ENCODE measurements around the gene SUGCT.
"Not testable (repeated sequence)": the region's sequence is repeated elsewhere in the genome, so short reads cannot be mapped to it uniquely, and the experiment has no call there.

DNA sequence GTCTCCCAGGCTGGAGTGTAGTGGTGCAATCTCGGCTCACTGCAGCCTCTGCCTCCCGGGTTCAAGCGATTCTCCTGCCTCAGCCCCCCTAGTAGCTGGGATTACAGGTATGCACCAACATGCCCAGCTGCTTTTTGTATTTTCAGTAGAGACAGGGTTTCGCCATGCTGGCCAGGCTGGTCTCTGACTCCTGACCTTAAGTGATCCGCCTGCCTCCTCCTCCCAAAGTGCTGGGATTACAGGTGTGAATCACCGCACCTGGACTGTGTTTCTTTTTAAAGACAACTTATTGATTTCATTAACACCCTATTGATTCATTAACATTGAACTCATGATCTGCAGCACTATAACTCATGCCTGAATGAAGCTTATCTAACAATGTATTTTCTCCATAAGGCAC lies 40.5 kb downstream of the SUGCT start:
- TF ChIP-seq POLR2AphosphoS5, POLR2A, EP300 (IDR thresholded peaks at IDR 0.05): not testable (repeated sequence)
- TF ChIP-seq, protein P1, sequence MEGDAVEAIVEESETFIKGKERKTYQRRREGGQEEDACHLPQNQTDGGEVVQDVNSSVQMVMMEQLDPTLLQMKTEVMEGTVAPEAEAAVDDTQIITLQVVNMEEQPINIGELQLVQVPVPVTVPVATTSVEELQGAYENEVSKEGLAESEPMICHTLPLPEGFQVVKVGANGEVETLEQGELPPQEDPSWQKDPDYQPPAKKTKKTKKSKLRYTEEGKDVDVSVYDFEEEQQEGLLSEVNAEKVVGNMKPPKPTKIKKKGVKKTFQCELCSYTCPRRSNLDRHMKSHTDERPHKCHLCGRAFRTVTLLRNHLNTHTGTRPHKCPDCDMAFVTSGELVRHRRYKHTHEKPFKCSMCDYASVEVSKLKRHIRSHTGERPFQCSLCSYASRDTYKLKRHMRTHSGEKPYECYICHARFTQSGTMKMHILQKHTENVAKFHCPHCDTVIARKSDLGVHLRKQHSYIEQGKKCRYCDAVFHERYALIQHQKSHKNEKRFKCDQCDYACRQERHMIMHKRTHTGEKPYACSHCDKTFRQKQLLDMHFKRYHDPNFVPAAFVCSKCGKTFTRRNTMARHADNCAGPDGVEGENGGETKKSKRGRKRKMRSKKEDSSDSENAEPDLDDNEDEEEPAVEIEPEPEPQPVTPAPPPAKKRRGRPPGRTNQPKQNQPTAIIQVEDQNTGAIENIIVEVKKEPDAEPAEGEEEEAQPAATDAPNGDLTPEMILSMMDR (IDR thresholded peaks at IDR 0.05), result not testable (repeated sequence)
